ENCODE results near the gene DNALI1. TPM values are rescaled to one million over a fixed set of nuclear protein-coding genes. Genes with fewer than 3 reads are reported as not detected.

The DNALI1 gene
- total RNA-seq, 1 donor from 2014 or later = 3.9 TPM

- Mint-ChIP-seq H3K4me3 (ENCODE audit: unreplicated experiment) (no peak overlapping the region), H3K27me3 (ENCODE audit: low read depth) (peaks cover 68% of the 10 kb centered on the region), H3K9me3 (ENCODE audit: low read depth) (no peaks in the 10 kb centered on the region), H3K4me1 (ENCODE audit: low read depth) (no peaks in the 10 kb centered on the region), H3K36me3 (ENCODE audit: low read depth) (no peaks in the 10 kb centered on the region), H3K27ac (ENCODE audit: unreplicated experiment) (no peak overlapping the region)
- DNase-seq (ENCODE audit: low spot score) = no peak
- TF ChIP-seq CTCF (IDR thresholded peaks at IDR 0.05) = no peak
Observed at GRCh38 chr1:37616330-37616729, 59.6 kb downstream of the DNALI1 start.

Other genes starting within 250 kb of the DNALI1 start
- 5.9 to 7.5 TPM (median 6.9 TPM) in 3 replicates for gene ZC3H12A, start 82.4 kb upstream of the DNALI1 start, total RNA-seq
- gene MEAF6, start 42.2 kb upstream of the DNALI1 start, total RNA-seq = 47.4 to 52.8 TPM (median 48.7 TPM) in 3 replicates
- gene SNIP1, start 2.6 kb upstream of the DNALI1 start, total RNA-seq = 15.1 to 17.5 TPM (median 15.6 TPM) in 3 replicates
- gene GNL2, start 39.0 kb downstream of the DNALI1 start, total RNA-seq = 47.6 to 57.4 TPM (median 48.5 TPM) in 3 replicates
- gene RSPO1, start 78.0 kb downstream of the DNALI1 start, total RNA-seq = not detected in 3 replicates
- 5.7 to 7.0 TPM (median 6.0 TPM) in 3 replicates for gene CDCA8, start 135.6 kb downstream of the DNALI1 start, total RNA-seq
- gene EPHA10, start 208.2 kb downstream of the DNALI1 start, total RNA-seq = 0.37 TPM in 1 of 3 replicates, not detected in the others
- 3.9 to 4.2 TPM (median 4.0 TPM) in 3 replicates for gene MANEAL, start 236.9 kb downstream of the DNALI1 start, total RNA-seq